Ovary (tissue), 3 donors: ENCODE results near the gene MCRIP1.

Experiments
- CTCF ChIP-seq, 3 donors: fragments of 450-650 bp in 2 of 3; fragments of 200-600 bp in 1 of 3; IDR thresholded peaks; one replicate each; pipeline versions ENCODE4 v1.5.1 to v1.8.0; 2016 to 2022; ENCODE audit warnings: antibody characterized with exemption in 3 of 3, mild to moderate bottlenecking in 1 of 3
- EP300 ChIP-seq: sonication (generic); formaldehyde crosslinking; IDR thresholded peaks from one replicate; pipeline ENCODE4 v1.6.1; 2017; ENCODE audit warnings: antibody characterized with exemption
- POLR2A ChIP-seq: fragments of 450-650 bp; IDR thresholded peaks from one replicate; pipeline ENCODE4 v1.6.1; 2017; ENCODE audit warnings: antibody characterized with exemption, mild to moderate bottlenecking, moderate library complexity
- donor health status: DM: no; HTN: no; CAD: no.

DNA sequence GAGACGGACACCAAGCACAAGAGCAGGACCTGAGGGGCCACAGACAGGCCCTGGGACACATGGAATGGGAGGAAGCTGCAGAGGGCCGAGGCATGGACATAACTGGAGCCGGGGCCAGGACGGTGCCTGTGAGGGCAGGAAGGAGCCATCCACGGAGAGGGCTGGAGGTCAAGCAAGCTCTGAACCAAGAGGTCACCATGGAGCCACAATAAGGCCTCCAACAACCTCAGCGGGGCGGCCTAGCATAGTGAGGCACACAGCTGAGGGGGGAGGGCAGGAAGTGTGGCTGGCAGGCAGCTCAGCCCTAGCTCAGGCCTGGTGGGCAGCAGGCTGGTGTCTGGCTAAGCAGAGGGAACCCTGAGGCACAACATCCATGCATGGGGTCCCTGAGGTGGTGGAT is 4.4 kb downstream of the MCRIP1 start:
- TF ChIP-seq CTCF (IDR thresholded peaks at IDR 0.05) (no peak), POLR2A (no peak), EP300 (no peak)
